Thoracic aorta (tissue), 2 donors: ENCODE measurements around the gene MRPS16. TPM values are rescaled to one million over a fixed set of nuclear protein-coding genes. Genes with fewer than 3 reads are reported as not detected.

ENCODE experiments used
- ATAC-seq: fragments of 150-250 bp; one replicate; pipeline ENCODE4 v1.8.0; 2017; ENCODE audit warnings: low read depth; ENCODE audit not compliant: insufficient number of reproducible peaks, low FRiP score
- DNase-seq: peaks from one replicate; pipeline ENCODE4 v3.0.0-alpha.2; 2020; ENCODE audit warnings: low spot score
- H3K27ac ChIP-seq, 2 donors: fragments of 200-600 bp; sonication (generic); 1 replicate in 1 of 2; 2 replicates in 1 of 2; pipeline ENCODE4 v1.5.1; 2016; ENCODE audit warnings: mild to moderate bottlenecking in 2 of 2, moderate library complexity in 2 of 2
- H3K27me3 ChIP-seq: fragments of 200-600 bp; sonication (generic); replicated peaks from 2 replicates; pipeline ENCODE4 v1.6.0; 2016; ENCODE audit warnings: mild to moderate bottlenecking; ENCODE audit not compliant: insufficient read depth
- H3K36me3 ChIP-seq: fragments of 200-600 bp; sonication (generic); one replicate; pipeline ENCODE4 v1.5.1; 2016
- H3K4me1 ChIP-seq, 2 donors: fragments of 200-600 bp; sonication (generic); 1 replicate in 1 of 2; 2 replicates in 1 of 2; pipeline versions ENCODE4 v1.5.1 to v1.6.0; 2016; ENCODE audit warnings: low read depth in 2 of 2, mild to moderate bottlenecking in 1 of 2; ENCODE audit not compliant: control insufficient read depth in 1 of 2
- H3K4me3 ChIP-seq: fragments of 200-600 bp; sonication (generic); 2 replicates; pipeline ENCODE4 v1.5.1; 2016; ENCODE audit warnings: mild to moderate bottlenecking
- H3K9me3 ChIP-seq: fragments of 200-600 bp; sonication (generic); 2 replicates; pipeline ENCODE4 v1.5.1; 2016
- total RNA-seq, 2 donors: library from RNA; depleted of rRNA; stranded (reverse); fragments of >200 nt; gene quantifications; one replicate each; pipeline versions ENCODE4 v1.1.0 to v1.2.3, GENCODE V29; 2016
- TF ChIP-seq, protein P1 (sequence below): fragments of 200-600 bp; sonication (generic); IDR thresholded peaks from one replicate; pipeline ENCODE4 v1.5.1; 2019; ENCODE audit warnings: antibody characterized with exemption

The MRPS16 gene
- total RNA-seq, 2 donors from 2014 or later = 29.3 to 41.2 TPM

DNA sequence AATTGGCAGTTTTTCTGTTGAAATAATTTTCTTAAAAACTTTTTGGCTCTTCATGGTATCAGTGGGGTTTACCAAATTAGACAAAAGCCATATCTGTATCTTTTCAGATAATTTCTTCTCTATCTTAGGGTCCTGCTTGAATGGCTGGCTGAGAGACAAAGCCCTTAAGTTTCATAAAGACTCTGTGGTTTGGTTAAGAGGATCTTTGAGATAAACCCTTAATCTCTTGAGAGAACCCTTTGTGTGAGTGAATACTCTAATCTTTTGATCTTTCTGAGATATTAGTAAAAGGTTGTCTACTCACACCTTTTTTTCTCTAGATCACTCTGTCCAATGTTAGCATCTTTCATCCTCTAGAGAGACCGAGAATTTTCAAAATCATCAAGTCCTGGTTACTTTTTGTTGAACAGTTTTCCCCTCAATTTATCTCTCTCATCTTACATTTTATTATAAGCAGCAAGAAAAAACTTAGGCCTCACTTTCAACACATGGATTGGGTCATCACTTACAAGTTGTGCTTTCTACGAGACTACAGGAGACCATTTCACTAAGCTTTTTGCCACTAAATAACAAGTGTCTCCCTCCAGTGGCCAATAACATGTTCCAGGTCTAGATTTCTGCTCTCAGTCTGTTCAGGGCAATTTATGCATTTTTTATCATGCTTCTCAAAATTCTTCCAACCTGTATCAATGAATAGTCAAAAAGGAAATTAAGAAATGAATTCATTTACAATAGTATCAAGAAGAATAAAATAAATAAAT lies 33.8 kb downstream of the MRPS16 start:
- H3K4me3 ChIP-seq = no peak overlapping the region
- H3K9me3 ChIP-seq = no peaks in the 10 kb centered on the region
- DNase-seq = no peak
- peaks cover 6% of the 10 kb centered on the region for H3K36me3 ChIP-seq
- H3K27me3 ChIP-seq = no peaks in the 10 kb centered on the region
- no peak for ATAC-seq
- H3K4me1 ChIP-seq = no peaks in the 10 kb centered on the region
- TF ChIP-seq, protein P1, sequence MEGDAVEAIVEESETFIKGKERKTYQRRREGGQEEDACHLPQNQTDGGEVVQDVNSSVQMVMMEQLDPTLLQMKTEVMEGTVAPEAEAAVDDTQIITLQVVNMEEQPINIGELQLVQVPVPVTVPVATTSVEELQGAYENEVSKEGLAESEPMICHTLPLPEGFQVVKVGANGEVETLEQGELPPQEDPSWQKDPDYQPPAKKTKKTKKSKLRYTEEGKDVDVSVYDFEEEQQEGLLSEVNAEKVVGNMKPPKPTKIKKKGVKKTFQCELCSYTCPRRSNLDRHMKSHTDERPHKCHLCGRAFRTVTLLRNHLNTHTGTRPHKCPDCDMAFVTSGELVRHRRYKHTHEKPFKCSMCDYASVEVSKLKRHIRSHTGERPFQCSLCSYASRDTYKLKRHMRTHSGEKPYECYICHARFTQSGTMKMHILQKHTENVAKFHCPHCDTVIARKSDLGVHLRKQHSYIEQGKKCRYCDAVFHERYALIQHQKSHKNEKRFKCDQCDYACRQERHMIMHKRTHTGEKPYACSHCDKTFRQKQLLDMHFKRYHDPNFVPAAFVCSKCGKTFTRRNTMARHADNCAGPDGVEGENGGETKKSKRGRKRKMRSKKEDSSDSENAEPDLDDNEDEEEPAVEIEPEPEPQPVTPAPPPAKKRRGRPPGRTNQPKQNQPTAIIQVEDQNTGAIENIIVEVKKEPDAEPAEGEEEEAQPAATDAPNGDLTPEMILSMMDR = no peak
- no peak overlapping the region for H3K27ac ChIP-seq

DNA sequence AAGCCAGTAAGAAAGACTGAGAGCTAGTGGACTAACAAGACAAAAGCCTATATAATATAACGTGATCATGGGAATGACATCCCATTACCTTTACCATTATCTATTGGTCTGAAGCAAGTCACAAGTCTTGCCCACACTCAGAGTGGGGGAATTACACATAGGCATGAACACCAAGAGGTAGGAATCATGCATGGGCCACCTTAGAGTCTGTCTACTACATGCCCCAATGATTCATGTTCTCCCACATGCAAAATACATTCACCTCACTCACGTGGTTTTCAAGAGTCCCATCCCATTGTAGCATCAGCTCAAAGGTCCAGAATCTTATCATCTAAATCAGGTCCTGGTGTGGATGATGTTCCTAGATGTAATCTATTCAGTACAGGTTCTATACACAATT lies 34.8 kb downstream of the MRPS16 start:
- Histone ChIP-seq H3K4me3 (no peak overlapping the region), H3K9me3 (no peaks in the 10 kb centered on the region), H3K27me3 (no peaks in the 10 kb centered on the region), H3K4me1 (no peaks in the 10 kb centered on the region), H3K27ac (no peak overlapping the region), H3K36me3 (peaks cover 6% of the 10 kb centered on the region)
- TF ChIP-seq, protein P1 = no peak
- no peak for ATAC-seq
- no peak for DNase-seq

DNA sequence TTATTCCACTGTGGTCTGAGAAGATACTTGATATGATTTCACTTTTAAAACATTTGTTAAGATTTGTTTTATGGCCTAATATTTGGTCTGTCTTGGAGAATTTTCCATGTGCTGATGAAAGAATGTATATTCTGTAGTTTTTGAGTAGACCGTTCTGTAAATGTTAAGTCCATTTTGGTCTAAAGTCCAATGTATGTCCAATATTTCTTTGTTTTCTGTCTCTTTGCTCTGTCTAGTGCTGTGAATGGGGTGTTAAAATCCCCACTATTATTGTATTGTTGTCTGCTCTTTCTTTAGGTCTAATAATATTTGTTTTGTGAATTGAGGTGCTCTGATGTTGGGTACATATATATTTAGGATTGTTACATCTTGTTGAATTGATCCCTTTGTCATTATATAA lies 36.7 kb downstream of the MRPS16 start:
- Histone ChIP-seq H3K4me3 (no peak overlapping the region), H3K27ac (no peak overlapping the region), H3K36me3 (peaks cover 6% of the 10 kb centered on the region), H3K27me3 (no peaks in the 10 kb centered on the region), H3K9me3 (no peaks in the 10 kb centered on the region), H3K4me1 (no peaks in the 10 kb centered on the region)
- TF ChIP-seq, protein P1 = no peak
- DNase-seq (no peak), ATAC-seq (no peak)

DNA sequence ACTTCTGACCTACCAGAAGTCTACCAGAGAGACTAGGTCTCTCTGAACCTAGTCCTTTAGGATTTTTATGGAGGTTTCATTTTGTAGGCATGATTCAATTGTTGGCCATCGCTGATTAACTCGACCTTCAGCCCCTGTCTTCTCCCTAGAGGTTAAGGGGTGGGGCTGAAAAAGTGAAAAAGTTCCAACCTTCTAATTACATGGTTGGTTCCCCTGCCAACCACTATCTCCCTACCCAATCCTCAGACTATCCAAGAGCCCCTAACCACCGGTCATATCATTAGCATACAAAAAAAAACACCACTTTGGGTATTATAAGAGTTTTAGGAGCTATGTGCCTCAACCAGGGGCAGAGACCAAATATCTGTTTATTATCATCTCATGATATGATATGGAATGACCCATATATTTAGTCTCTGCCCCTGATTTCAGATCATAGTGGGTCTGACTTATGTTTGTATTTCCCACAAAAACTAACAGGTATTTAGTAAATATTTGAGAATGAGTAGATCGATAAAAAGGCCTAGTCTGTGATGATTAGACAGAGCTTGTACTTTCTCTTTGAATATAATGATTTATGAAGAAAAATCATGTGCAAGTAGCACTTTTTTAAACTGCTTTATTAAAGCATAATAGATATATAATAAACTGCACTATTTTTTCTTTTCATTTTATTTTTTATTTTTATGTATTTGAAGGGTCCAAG lies 41.2 kb downstream of the MRPS16 start:
- Histone ChIP-seq H3K4me1 (no peaks in the 10 kb centered on the region), H3K36me3 (peaks cover 9% of the 10 kb centered on the region), H3K4me3 (no peak overlapping the region), H3K9me3 (no peaks in the 10 kb centered on the region), H3K27me3 (no peaks in the 10 kb centered on the region), H3K27ac (no peak overlapping the region)
- DNase-seq = no peak
- TF ChIP-seq, protein P1 = no peak
- no peak for ATAC-seq

DNA sequence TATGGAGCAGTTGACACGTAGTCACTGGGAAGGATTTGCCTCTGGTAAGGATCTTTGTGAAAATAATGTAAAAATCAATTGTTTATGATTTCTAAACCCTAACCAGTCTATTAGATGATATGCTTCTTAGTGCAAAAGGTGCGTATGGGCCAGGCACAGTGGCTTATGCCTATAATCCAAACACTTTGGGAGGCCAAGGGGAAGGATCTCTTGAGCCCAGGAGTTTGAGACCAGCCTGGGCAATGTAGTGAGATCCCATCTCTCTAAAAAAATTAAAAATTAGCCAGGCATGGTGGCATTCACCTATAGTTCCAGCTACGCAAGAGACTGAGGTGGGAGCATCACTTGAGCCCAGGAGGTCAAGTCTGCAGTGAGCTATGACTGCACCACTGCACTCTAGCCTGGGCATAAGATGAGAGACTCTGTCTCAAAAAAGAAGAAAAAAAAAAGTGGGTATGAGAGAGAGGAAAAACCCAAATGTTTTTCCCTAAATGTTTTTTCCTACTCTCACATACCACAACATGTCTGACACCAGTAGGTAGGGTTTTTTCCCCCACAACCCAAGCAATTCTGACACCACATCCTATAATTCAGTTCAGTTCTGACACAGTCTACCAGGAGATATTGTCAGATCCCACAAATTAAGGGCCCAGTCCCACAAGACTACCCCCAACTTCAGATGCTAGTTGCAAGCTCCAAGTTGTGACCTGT lies 41.9 kb downstream of the MRPS16 start:
- DNase-seq (no peak), ATAC-seq (no peak)
- no peak overlapping the region for H3K27ac ChIP-seq
- TF ChIP-seq, protein P1 = no peak
- H3K9me3 ChIP-seq = no peaks in the 10 kb centered on the region
- H3K4me3 ChIP-seq = no peak overlapping the region
- no peaks in the 10 kb centered on the region for H3K27me3 ChIP-seq
- peaks cover 9% of the 10 kb centered on the region for H3K36me3 ChIP-seq
- no peaks in the 10 kb centered on the region for H3K4me1 ChIP-seq
